ENCODE measurements around the gene MYO5B.

GRCh38 chr18:50096766-50097435, 98.0 kb downstream of the MYO5B start:
- TF ChIP-seq IRF3 (IDR thresholded peaks at IDR 0.05) (no peak), CTCF (IDR thresholded peaks at IDR 0.05 in 2 of 3, conservative IDR thresholded peaks at IDR 0.05 in 1 of 3; ENCODE audit: control insufficient read depth in 2 of 3, extremely low read depth in 1 of 3, insufficient read depth in 1 of 3, low read depth in 3 of 3, low read length in 3 of 3) (no peak), CREM (IDR thresholded peaks at IDR 0.05; ENCODE audit: low read depth) (no peak), EZH2 (IDR thresholded peaks at IDR 0.05; ENCODE audit: borderline replicate concordance, control insufficient read depth, low read depth, low read length) (no peak), POU2F2 (IDR thresholded peaks at IDR 0.05; ENCODE audit: borderline replicate concordance, low read depth, low read length) (no peak), POLR2AphosphoS5 (IDR thresholded peaks at IDR 0.05; ENCODE audit: low read length) (no peak), POLR2A (IDR thresholded peaks at IDR 0.05; ENCODE audit: low read depth, low read length) (no peak), EP300 (IDR thresholded peaks at IDR 0.05; ENCODE audit: borderline replicate concordance in 1 of 2, control insufficient read depth in 1 of 2, low read depth in 2 of 2, low read length in 2 of 2) (no peak)
